Peyer's patch (tissue), 4 donors: Measurements from ENCODE around the gene FADD. TPM values are rescaled to one million over a fixed set of nuclear protein-coding genes. Genes with fewer than 3 reads are reported as not detected.

Experiments used
- DNase-seq, 3 donors: peaks; one replicate each; pipeline ENCODE4 v3.0.0-alpha.2; 2017 to 2019
- H3K27ac ChIP-seq, 4 donors: fragments of 200-600 bp; sonication (generic); one replicate each; pipeline ENCODE4 v1.5.1; 2016 to 2019
- H3K27me3 ChIP-seq, 2 donors: fragments of 200-600 bp; sonication (generic); one replicate each; pipeline ENCODE4 v1.5.1; 2019
- H3K36me3 ChIP-seq, 3 donors: fragments of 200-600 bp; sonication (generic); one replicate each; pipeline ENCODE4 v1.5.1; 2016 to 2019
- H3K4me1 ChIP-seq, 4 donors: fragments of 200-600 bp; sonication (generic); one replicate each; pipeline ENCODE4 v1.5.1; 2016 to 2019
- H3K4me3 ChIP-seq, 4 donors: fragments of 200-600 bp; sonication (generic); 1 replicate in 3 of 4; 2 replicates in 1 of 4; pipeline ENCODE4 v1.5.1; 2016 to 2019; ENCODE audit warnings: mild to moderate bottlenecking in 1 of 4
- H3K9me3 ChIP-seq, 4 donors: fragments of 200-600 bp; sonication (generic); one replicate each; pipeline ENCODE4 v1.5.1; 2016 to 2019; ENCODE audit warnings: mild to moderate bottlenecking in 1 of 4
- CTCF ChIP-seq, 6 experiments: fragments of 450-650 bp in 4 of 6; fragments of 200-600 bp in 2 of 6; sonication (generic) in 1 of 6; IDR thresholded peaks; one replicate each; pipeline ENCODE4 v1.5.1; 2017 to 2019; ENCODE audit warnings: antibody characterized with exemption in 6 of 6, mild to moderate bottlenecking in 3 of 6, moderate library complexity in 1 of 6
- POLR2A ChIP-seq, 2 donors: fragments of 450-650 bp; IDR thresholded peaks; one replicate each; pipeline ENCODE4 v1.5.1; 2017; ENCODE audit warnings: antibody characterized with exemption in 2 of 2, mild to moderate bottlenecking in 2 of 2, moderate library complexity in 2 of 2
- total RNA-seq, 4 donors: library from RNA; depleted of rRNA; stranded (reverse); fragments of >200 nt; gene quantifications; one replicate each; pipeline ENCODE4 v1.1.0, GENCODE V29; 2016

FADD gene
- total RNA-seq, 4 donors from 2014 or later = 9.9 to 33.6 (median 28.8) TPM

- Histone ChIP-seq H3K4me1 (no peaks in the 10 kb centered on the region), H3K9me3 (no peaks in the 10 kb centered on the region), H3K36me3 (no peaks in the 10 kb centered on the region), H3K27ac (no peak overlapping the region), H3K27me3 (no peaks in the 10 kb centered on the region), H3K4me3 (no peak overlapping the region)
- DNase-seq = no peak
- TF ChIP-seq CTCF (IDR thresholded peaks at IDR 0.05) (no peak), POLR2A (IDR thresholded peaks at IDR 0.05) (no peak)
Measured at GRCh38 chr11:70186936-70187335, 16.2 kb upstream of the FADD start.

GRCh38 chr11:70187771-70188170 is 15.3 kb upstream of the FADD start:
- TF ChIP-seq CTCF (IDR thresholded peaks at IDR 0.05) = no peak
- TF ChIP-seq POLR2A (IDR thresholded peaks at IDR 0.05) = no peak
- no peaks in the 10 kb centered on the region for H3K9me3 ChIP-seq
- H3K4me1 ChIP-seq = no peaks in the 10 kb centered on the region
- no peaks in the 10 kb centered on the region for H3K27me3 ChIP-seq
- H3K36me3 ChIP-seq = no peaks in the 10 kb centered on the region
- no peak overlapping the region for H3K27ac ChIP-seq
- H3K4me3 ChIP-seq = no peak overlapping the region
- no peak for DNase-seq

- H3K27me3 ChIP-seq = no peaks in the 10 kb centered on the region
- no peak for TF ChIP-seq CTCF (IDR thresholded peaks at IDR 0.05)
- TF ChIP-seq POLR2A (IDR thresholded peaks at IDR 0.05) = no peak
- H3K4me1 ChIP-seq = no peaks in the 10 kb centered on the region
- no peak overlapping the region for H3K27ac ChIP-seq
- no peaks in the 10 kb centered on the region for H3K9me3 ChIP-seq
- H3K36me3 ChIP-seq = no peaks in the 10 kb centered on the region
- no peak overlapping the region for H3K4me3 ChIP-seq
- DNase-seq = no peak
Measured at GRCh38 chr11:70189622-70190021, 13.5 kb upstream of the FADD start.

GRCh38 chr11:70191495-70192140 is 11.5 kb upstream of the FADD start:
- H3K4me3 ChIP-seq = no peak overlapping the region
- H3K27ac ChIP-seq = no peak overlapping the region
- H3K27me3 ChIP-seq = no peaks in the 10 kb centered on the region
- H3K36me3 ChIP-seq = no peaks in the 10 kb centered on the region
- H3K4me1 ChIP-seq = no peaks in the 10 kb centered on the region
- TF ChIP-seq CTCF (IDR thresholded peaks at IDR 0.05) = peak in 5 of 6 experiments; percentile 29 to 91 (median 88)
- no peak for TF ChIP-seq POLR2A (IDR thresholded peaks at IDR 0.05)
- H3K9me3 ChIP-seq = no peaks in the 10 kb centered on the region
- DNase-seq = peak; percentile 24 to 87 (median 83)

GRCh38 chr11:70192666-70193410 is 10.3 kb upstream of the FADD start:
- TF ChIP-seq POLR2A (IDR thresholded peaks at IDR 0.05) (no peak), CTCF (IDR thresholded peaks at IDR 0.05) (no peak)
- Histone ChIP-seq H3K4me1 (no peaks in the 10 kb centered on the region), H3K27ac (no peak overlapping the region), H3K36me3 (no peaks in the 10 kb centered on the region), H3K27me3 (no peaks in the 10 kb centered on the region), H3K9me3 (no peaks in the 10 kb centered on the region), H3K4me3 (no peak overlapping the region)
- no peak for DNase-seq
